Skeletal muscle tissue (tissue), 4 donors: Measurements from ENCODE around the gene QKI. TPM values are rescaled to one million over a fixed set of nuclear protein-coding genes. Genes with fewer than 3 reads are reported as not detected.

Source experiments
- H3K27ac ChIP-seq: one replicate; pipeline ENCODE4 v1.7.0; 2013; ENCODE audit warnings: mild to moderate bottlenecking, low read depth, low read length, inconsistent platforms
- H3K27me3 ChIP-seq, 3 donors: one replicate each; pipeline ENCODE4 v1.7.0; 2013; ENCODE audit warnings: low read length in 3 of 3; ENCODE audit not compliant: control insufficient read depth in 3 of 3, insufficient read depth in 3 of 3
- H3K36me3 ChIP-seq, 3 donors: one replicate each; pipeline ENCODE4 v1.7.0; 2013; ENCODE audit warnings: low read length in 3 of 3; ENCODE audit not compliant: control insufficient read depth in 3 of 3, insufficient read depth in 3 of 3
- H3K4me1 ChIP-seq, 3 donors: one replicate each; pipeline ENCODE4 v1.7.0; 2013; ENCODE audit warnings: low read length in 3 of 3, mild to moderate bottlenecking in 3 of 3; ENCODE audit not compliant: control insufficient read depth in 3 of 3, insufficient read depth in 3 of 3
- H3K4me3 ChIP-seq, 3 donors: one replicate each; pipeline ENCODE4 v1.7.0; 2013; ENCODE audit warnings: low read length in 3 of 3
- H3K9ac ChIP-seq, 3 donors: one replicate each; pipeline ENCODE4 v1.7.0; 2013; ENCODE audit warnings: low read length in 3 of 3, mild to moderate bottlenecking in 3 of 3, moderate library complexity in 2 of 3, low read depth in 1 of 3
- H3K9me3 ChIP-seq, 3 donors: one replicate each; pipeline ENCODE4 v1.7.0; 2013; ENCODE audit warnings: low read length in 3 of 3; ENCODE audit not compliant: control insufficient read depth in 3 of 3
- total RNA-seq: library from RNA; depleted of rRNA; stranded (reverse); fragments of >200 nt; gene quantifications from one replicate; pipeline ENCODE4 v1.2.3, GENCODE V29; 2014
- donor health status: Osteomylitis.

The QKI gene
- total RNA-seq, 1 donor from 2014 or later: 274 TPM

DNA sequence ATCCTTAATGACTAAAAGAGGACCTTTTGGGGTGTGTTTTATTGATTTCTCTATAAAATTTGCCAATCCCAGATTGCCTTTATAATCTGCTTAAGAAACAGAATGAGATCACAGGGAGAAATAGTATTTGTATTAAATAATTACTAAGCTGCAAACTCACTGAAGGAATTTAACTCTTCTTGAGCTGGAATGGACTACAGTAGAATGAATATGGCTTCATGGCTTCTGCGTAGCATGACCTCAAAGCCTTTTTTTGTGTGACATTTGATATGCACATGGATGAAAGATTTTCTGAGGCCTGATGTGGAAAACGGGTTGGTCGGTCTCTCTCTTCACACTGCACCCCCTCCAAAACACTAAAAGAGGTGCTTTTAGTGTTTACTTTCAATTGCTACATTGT, 115.9 kb downstream of the QKI start:
- Histone ChIP-seq H3K4me1 (peaks cover 45 to 70% (median 67%) of the 10 kb centered on the region in 3 donors), H3K9me3 (no peaks in the 10 kb centered on the region), H3K27me3 (no peaks in the 10 kb centered on the region), H3K4me3 (no peak overlapping the region), H3K36me3 (no peaks in the 10 kb centered on the region), H3K27ac (peak overlapping the region; percentile 48), H3K9ac (no peak overlapping the region)

DNA sequence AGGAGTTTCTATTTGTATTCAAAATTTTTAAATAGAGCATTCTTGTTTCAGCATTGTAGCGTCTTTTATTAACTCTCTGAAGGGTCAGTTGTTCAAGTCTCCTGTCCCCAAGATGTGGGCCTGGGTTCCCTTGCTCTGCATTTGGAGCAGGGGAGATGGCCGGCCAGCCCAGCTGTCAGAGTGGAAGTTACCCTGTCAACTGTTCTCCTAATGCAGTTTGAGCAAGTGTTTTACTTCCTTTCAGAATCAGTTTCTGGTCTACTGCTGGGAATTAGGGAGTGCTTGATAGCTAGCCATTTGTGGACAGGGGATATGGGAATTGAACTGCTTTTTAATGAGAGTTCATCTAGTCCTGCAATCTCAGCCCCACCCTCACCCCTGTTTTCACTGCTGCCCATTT, 116.6 kb downstream of the QKI start:
- peak overlapping the region; percentile 48 for H3K27ac ChIP-seq
- H3K27me3 ChIP-seq: no peaks in the 10 kb centered on the region
- H3K4me3 ChIP-seq: no peak overlapping the region
- peaks cover 39 to 70% (median 66%) of the 10 kb centered on the region in 3 donors for H3K4me1 ChIP-seq
- H3K36me3 ChIP-seq: no peaks in the 10 kb centered on the region
- peak overlapping the region; percentile 23 to 58 (median 23) for H3K9ac ChIP-seq
- H3K9me3 ChIP-seq: no peaks in the 10 kb centered on the region

DNA sequence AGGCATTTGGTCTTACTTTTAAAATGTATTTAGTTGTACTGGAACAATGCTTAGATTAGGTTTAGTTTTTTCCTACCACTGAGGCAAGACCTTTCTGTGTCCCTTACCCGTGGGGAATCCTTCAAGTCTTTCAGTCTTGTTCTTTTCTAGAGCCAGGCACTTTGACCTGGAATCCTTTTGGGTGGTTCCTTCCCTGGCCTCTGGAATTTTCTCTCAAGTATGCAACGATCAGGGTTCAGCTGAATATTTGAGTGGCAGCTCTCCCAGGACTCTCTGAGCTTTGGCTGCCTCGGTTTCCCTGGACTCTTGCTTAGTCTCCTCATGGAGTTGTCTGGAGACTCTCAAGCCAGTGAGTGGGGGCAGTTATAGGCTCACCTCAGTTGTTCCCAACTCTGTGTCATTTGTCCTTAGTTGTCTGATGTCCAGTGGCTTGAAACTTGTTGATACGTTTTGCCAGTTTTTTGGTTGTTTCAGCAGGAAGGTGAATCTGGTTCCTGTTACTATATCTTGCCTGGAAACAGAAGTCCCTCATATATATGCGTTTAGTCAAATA, 118.1 kb downstream of the QKI start:
- Histone ChIP-seq H3K27ac (peak overlapping the region; percentile 41), H3K4me1 (peaks cover 45 to 63% (median 60%) of the 10 kb centered on the region in 3 donors), H3K4me3 (peak overlapping the region; percentile 13 to 33 (median 31)), H3K9ac (peak overlapping the region in 1 of 3 donors; percentile 33), H3K36me3 (no peaks in the 10 kb centered on the region), H3K9me3 (no peaks in the 10 kb centered on the region), H3K27me3 (no peaks in the 10 kb centered on the region)

DNA sequence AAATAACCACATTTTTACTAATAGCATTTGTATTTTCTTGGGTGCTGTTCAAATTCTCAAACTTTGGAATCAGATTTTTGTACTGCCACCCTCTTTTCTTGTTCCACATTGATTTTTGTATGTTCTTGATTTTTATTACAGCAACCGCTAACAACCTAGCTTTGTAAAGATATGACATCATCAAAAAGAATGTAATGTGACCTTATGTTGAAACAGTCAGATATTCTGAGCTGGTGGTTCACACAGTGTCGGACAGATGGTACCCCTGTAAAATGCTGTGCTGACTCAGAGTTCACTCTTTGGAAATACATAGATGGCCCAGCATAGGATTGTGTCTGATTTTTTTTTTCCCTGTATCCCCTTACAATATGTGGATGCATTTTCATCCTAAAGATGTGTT, 118.9 kb downstream of the QKI start:
- Histone ChIP-seq H3K9me3 (no peaks in the 10 kb centered on the region), H3K27ac (peak overlapping the region; percentile 41), H3K9ac (no peak overlapping the region), H3K27me3 (no peaks in the 10 kb centered on the region), H3K4me3 (no peak overlapping the region), H3K4me1 (peaks cover 48 to 58% (median 56%) of the 10 kb centered on the region in 3 donors), H3K36me3 (no peaks in the 10 kb centered on the region)

DNA sequence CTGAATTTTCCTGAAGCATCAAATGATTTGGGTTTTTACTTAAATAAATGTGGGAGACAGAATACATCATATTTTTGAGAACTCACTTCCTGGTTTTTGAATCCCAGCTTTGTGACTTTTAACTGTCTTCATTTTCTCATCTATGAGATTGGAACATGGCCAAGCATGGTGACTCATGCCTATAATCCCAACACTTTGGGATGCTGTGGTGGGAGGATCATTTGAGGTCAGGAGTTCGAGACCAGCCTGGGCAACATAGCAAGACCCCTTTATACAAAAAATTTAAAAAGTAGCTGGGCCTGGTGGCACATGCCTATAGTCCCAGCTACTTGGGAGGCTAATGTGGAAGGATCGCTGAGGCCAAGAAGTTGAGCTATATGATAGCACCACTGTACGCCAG, 122.3 kb downstream of the QKI start:
- H3K27ac ChIP-seq: no peak overlapping the region
- H3K36me3 ChIP-seq: no peaks in the 10 kb centered on the region
- no peaks in the 10 kb centered on the region for H3K27me3 ChIP-seq
- peaks cover 24 to 40% (median 33%) of the 10 kb centered on the region in 3 donors for H3K4me1 ChIP-seq
- no peak overlapping the region for H3K4me3 ChIP-seq
- no peak overlapping the region for H3K9ac ChIP-seq
- H3K9me3 ChIP-seq: no peaks in the 10 kb centered on the region

DNA sequence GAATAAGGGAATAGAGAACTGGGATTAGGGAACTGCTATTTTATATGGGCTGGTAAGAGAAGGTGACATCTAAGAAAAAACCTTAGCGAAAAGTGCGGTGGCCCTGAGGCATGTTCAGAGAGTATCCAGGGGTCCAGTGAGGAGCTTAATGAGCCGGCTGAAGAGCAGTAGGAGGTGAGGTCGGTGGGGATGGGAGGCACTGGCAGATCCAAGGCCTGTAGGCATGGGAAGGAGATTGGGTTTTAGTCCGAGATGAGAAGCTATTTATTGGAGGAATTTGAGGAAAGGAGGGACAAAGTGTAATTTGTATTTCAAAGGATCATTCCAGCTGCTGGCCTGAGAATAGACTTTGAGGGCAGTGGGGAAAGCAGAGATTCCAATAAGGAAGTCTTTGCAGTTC, 123.8 kb downstream of the QKI start:
- Histone ChIP-seq H3K9me3 (no peaks in the 10 kb centered on the region), H3K36me3 (no peaks in the 10 kb centered on the region), H3K4me1 (peaks cover 19 to 26% (median 22%) of the 10 kb centered on the region in 3 donors), H3K27ac (peak overlapping the region; percentile 27), H3K9ac (no peak overlapping the region), H3K27me3 (no peaks in the 10 kb centered on the region), H3K4me3 (no peak overlapping the region)

DNA sequence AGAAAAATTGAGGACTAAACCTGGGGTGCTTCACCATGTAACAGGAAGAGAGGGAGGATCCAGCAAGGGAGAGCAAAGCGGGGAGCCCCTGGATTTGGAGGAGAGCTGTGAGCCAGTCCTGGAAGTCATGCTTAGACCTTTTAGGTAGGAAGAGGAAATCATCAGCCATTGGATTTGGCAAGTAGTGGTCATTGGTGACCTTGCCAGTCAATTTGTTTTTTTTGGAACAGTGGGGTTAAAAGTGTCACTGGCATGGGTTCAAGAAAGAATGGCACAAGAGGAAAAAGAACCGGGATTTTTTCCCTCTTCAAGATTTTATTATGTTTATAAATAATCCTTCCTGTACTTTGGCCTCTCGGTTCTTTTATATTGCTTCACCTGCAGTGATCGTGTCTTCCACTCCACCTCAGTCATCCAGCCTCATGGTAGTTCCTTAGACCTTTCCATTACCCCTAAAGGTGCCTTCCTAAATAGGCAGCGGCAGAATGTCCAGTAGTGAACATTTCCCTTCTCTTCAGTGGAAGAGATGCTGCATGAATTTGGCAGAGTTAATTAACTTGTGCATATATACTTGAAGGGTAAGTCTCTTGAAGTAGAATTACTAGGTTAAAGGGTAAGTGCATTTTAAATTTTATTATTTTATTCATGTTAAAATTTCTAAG, 124.7 kb downstream of the QKI start:
- no peaks in the 10 kb centered on the region for H3K36me3 ChIP-seq
- peaks cover 19 to 20% (median 19%) of the 10 kb centered on the region in 3 donors for H3K4me1 ChIP-seq
- H3K4me3 ChIP-seq: no peak overlapping the region
- H3K9ac ChIP-seq: no peak overlapping the region
- no peak overlapping the region for H3K27ac ChIP-seq
- H3K9me3 ChIP-seq: no peaks in the 10 kb centered on the region
- no peaks in the 10 kb centered on the region for H3K27me3 ChIP-seq

DNA sequence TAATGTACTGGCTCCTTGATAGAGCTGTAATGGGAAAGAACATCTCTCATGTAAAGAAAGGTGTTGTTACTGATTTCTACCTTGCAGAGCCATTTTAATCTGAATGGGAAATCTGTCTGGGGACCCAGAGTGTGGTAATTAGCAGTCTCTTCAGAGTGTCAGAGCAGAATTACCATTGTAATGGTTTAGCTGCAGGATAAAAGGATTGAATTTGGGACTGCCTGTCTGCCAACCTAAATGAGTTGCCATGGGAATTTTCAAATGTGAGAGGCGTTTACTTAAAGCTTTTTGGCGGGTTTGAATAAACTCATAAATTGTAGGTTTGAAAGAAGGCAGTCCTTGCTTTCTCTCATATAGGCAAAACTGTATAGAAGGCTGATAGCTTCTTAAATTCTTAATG, 128.8 kb downstream of the QKI start:
- no peak overlapping the region for H3K9ac ChIP-seq
- H3K27me3 ChIP-seq: no peaks in the 10 kb centered on the region
- H3K4me1 ChIP-seq: peaks cover 13 to 27% (median 15%) of the 10 kb centered on the region in 3 donors
- peaks cover 0 to 3% (median 0%) of the 10 kb centered on the region in 3 donors for H3K36me3 ChIP-seq
- no peak overlapping the region for H3K4me3 ChIP-seq
- no peak overlapping the region for H3K27ac ChIP-seq
- no peaks in the 10 kb centered on the region for H3K9me3 ChIP-seq

DNA sequence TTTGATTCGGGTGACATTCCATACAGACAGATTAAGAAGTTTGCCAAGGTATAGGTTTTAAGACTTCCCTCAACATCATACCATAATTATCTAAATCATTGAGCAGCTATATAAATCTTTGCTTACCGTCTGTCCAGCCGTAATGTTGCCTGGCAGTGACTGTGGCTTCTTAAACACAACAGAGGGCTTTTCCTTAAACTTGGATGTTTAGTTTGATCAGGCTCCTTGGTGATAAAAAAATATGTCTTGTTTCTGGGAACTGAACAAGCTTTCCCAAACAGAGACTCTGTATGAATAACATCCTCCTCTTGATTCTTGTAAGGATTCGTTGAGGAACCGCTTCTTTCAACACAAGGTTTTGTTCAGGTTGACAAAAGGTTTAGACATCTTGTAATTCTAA, 130.9 kb downstream of the QKI start:
- Histone ChIP-seq H3K9ac (no peak overlapping the region), H3K4me1 (peaks cover 4 to 17% (median 14%) of the 10 kb centered on the region in 3 donors), H3K4me3 (no peak overlapping the region), H3K27ac (no peak overlapping the region), H3K9me3 (no peaks in the 10 kb centered on the region), H3K36me3 (peaks cover 0 to 3% (median 3%) of the 10 kb centered on the region in 3 donors), H3K27me3 (no peaks in the 10 kb centered on the region)

DNA sequence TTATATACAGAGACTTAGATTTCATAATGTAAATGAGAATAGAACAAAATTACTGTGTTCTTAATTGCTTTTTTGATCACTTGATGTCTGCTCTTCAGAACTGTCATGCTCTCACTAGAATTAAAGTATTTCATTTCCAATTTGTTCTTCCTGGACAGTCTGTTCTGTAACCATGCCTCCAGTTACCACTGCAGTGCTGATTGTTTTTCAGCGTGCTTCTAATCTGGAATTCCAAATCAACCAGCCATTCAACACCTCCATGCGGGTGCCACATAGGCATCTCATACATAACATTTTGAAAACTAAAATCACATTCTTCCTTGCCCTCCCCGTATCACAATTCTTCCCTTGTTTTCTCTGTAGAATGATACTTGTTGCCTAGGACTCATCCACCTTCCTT, 132.8 kb downstream of the QKI start:
- Histone ChIP-seq H3K36me3 (peaks cover 0 to 3% (median 3%) of the 10 kb centered on the region in 3 donors), H3K27ac (no peak overlapping the region), H3K9me3 (no peaks in the 10 kb centered on the region), H3K4me3 (no peak overlapping the region), H3K9ac (no peak overlapping the region), H3K4me1 (peaks cover 4 to 17% (median 14%) of the 10 kb centered on the region in 3 donors), H3K27me3 (no peaks in the 10 kb centered on the region)
